Endothelial cell of umbilical vein (primary cell): ENCODE measurements around the gene YTHDF1.

Experiments
- EZH2 ChIP-seq: IDR thresholded peaks from 2 replicates; pipeline ENCODE4 v1.6.1; 2012; ENCODE audit warnings: borderline replicate concordance, low read depth, mild to moderate bottlenecking, moderate library complexity, low read length, inconsistent platforms; ENCODE audit not compliant: severe bottlenecking
- FOS ChIP-seq: IDR thresholded peaks from 2 replicates; pipeline ENCODE4 v1.6.1; 2011; ENCODE audit warnings: mild to moderate bottlenecking, low read length, moderate library complexity, borderline replicate concordance; ENCODE audit not compliant: insufficient read depth
- GATA2 ChIP-seq: IDR thresholded peaks from 2 replicates; pipeline ENCODE4 v1.7.0; 2011; ENCODE audit warnings: low read depth, mild to moderate bottlenecking, moderate library complexity, mixed read lengths, low read length; ENCODE audit not compliant: insufficient read length, insufficient read depth
- JUN ChIP-seq: IDR thresholded peaks from 2 replicates; pipeline ENCODE4 v1.6.1; 2011; ENCODE audit warnings: borderline replicate concordance, low read depth; ENCODE audit not compliant: insufficient read length, insufficient read depth
- MYC ChIP-seq: IDR thresholded peaks from one replicate; pipeline ENCODE4 v1.6.1; 2011; ENCODE audit warnings: mild to moderate bottlenecking, low read depth, low read length
- POLR2A ChIP-seq: IDR thresholded peaks from 2 replicates; pipeline ENCODE4 v1.6.1; 2012; ENCODE audit warnings: low read depth, mild to moderate bottlenecking, control low read depth, low read length
- POLR2AphosphoS5 ChIP-seq: IDR thresholded peaks from 2 replicates; pipeline ENCODE4 v1.6.1; 2012; ENCODE audit warnings: low read depth, mild to moderate bottlenecking, control low read depth, low read length, moderate library complexity; ENCODE audit not compliant: insufficient read depth
- TF ChIP-seq, protein P1 (sequence below), 2 donors: IDR thresholded peaks; 1 replicate in 1 of 2; 2 replicates in 1 of 2; pipeline ENCODE4 v1.5.1; 2011; ENCODE audit warnings: low read length in 2 of 2, mild to moderate bottlenecking in 2 of 2, moderate library complexity in 2 of 2, control low read depth in 1 of 2, inconsistent platforms in 1 of 2, low read depth in 1 of 2; ENCODE audit not compliant: insufficient read depth in 1 of 2; ENCODE audit errors: extremely low read depth in 1 of 2
- TF ChIP-seq, protein P2 (sequence below): IDR thresholded peaks from 2 replicates; pipeline ENCODE4 v1.6.1; 2011; ENCODE audit not compliant: insufficient read depth, insufficient read length

DNA sequence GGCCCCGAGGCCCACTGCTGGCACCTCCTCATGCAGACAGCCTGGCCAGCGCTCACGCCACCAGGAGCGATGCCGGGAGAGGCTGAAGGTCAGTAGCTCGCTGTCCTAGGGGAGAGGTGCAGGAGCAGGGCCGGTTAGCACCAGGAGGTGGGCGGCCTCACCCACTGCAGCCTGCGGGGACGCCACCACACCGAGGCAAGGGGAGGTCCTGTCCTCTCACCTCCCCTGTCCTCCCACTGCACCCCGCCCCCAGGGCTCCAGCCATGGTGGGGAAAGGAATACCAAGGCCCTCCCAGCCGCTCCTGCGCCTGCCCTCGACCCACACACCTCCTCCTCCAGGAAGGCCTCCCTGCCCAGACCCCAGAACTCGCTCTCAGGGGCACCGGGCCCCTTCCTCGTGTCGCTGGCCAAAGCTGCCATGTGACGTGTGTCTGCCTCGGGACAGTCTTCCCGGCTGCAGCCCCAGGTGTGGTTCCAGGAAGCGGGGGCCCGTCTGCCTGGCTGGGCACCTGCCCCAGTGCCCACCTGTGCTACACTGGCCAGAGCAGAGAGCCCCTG lies 31.8 kb upstream of the YTHDF1 start:
- TF ChIP-seq JUN (no peak), POLR2AphosphoS5 (no peak), POLR2A (no peak), EZH2 (no peak), MYC (no peak), GATA2 (no peak), FOS (no peak)
- TF ChIP-seq, protein P1, sequence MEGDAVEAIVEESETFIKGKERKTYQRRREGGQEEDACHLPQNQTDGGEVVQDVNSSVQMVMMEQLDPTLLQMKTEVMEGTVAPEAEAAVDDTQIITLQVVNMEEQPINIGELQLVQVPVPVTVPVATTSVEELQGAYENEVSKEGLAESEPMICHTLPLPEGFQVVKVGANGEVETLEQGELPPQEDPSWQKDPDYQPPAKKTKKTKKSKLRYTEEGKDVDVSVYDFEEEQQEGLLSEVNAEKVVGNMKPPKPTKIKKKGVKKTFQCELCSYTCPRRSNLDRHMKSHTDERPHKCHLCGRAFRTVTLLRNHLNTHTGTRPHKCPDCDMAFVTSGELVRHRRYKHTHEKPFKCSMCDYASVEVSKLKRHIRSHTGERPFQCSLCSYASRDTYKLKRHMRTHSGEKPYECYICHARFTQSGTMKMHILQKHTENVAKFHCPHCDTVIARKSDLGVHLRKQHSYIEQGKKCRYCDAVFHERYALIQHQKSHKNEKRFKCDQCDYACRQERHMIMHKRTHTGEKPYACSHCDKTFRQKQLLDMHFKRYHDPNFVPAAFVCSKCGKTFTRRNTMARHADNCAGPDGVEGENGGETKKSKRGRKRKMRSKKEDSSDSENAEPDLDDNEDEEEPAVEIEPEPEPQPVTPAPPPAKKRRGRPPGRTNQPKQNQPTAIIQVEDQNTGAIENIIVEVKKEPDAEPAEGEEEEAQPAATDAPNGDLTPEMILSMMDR (IDR thresholded peaks at IDR 0.05; ENCODE audit: extremely low read depth in 1 of 2, insufficient read depth in 1 of 2, low read depth in 1 of 2, low read length in 2 of 2): no peak
- TF ChIP-seq, protein P2, sequence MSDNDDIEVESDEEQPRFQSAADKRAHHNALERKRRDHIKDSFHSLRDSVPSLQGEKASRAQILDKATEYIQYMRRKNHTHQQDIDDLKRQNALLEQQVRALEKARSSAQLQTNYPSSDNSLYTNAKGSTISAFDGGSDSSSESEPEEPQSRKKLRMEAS: no peak
